Activated naive CD8-positive, alpha-beta T cell treated with anti-CD3 and anti-CD28 coated beads, Interleukin-2, amount 50 U/mL, for 16 hours (primary cell): ENCODE results near the gene LRRC14B.
"Not testable (repeated sequence)": the region's sequence is repeated elsewhere in the genome, so short reads cannot be mapped to it uniquely, and the experiment has no call there.

ENCODE experiments used
- DNase-seq: peaks from one replicate; pipeline ENCODE4 v3.0.0-alpha.2; 2020; ENCODE audit warnings: low read depth, low spot score

Gene LRRC14B

GRCh38 chr5:237931-238330, 46.6 kb downstream of the LRRC14B start:
- not testable (repeated sequence) for DNase-seq

- not testable (repeated sequence) for DNase-seq
Measured at GRCh38 chr5:240550-240949, 49.3 kb downstream of the LRRC14B start.

GRCh38 chr5:241045-241669, 49.9 kb downstream of the LRRC14B start:
- DNase-seq, result not testable (repeated sequence)

- not testable (repeated sequence) for DNase-seq
Measured at GRCh38 chr5:243683-244367, 52.5 kb downstream of the LRRC14B start.

GRCh38 chr5:245717-246116, 54.4 kb downstream of the LRRC14B start:
- not testable (repeated sequence) for DNase-seq
